NCI-H2196 (cell line): ENCODE results near the gene LSM3.

Source experiments
- DNase-seq: peaks from one replicate; lab custom pipeline; 2025; ENCODE audit not compliant: unreplicated experiment; lab: John Stamatoyannopoulos, UW

The LSM3 gene

DNA sequence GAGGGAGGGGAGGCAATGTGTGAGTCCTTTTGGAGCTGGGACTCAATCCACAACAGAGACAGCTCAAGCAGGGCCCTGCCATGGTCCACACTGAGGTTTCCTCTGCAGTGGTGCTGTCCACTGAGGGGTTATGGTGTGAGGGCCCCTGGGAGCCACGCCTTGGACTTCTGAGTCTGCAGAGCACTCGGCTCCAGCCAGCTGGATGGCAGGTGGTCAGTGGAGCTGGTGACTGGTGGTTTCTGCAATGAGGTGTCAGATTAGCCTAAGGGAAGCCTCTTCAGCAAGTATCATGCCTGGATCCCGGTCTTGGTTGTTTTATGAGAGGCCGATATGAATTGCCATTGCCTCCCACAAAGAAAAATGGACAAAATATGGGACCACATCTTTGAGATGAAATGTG lies 21.7 kb downstream of the LSM3 start:
- DNase-seq = no peak

DNA sequence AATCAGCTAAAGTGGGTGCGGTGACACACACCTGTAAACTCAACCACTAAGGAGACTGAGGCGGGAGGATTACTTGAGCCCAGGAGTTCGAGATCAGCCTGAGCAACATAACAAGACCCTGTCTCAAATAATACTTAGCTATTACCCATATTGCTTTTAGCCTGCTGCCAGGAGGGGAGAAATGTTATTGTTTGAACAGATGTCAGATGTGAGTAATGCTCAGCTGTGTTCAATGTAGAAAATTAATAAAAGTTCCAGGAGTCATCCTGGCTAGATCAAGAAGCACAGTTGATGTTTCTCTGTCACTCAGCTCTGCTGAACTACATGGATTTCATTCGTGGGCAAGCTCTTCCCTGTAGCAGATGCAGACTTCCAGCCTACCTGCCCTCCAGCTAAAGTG lies 22.2 kb downstream of the LSM3 start:
- DNase-seq = no peak

DNA sequence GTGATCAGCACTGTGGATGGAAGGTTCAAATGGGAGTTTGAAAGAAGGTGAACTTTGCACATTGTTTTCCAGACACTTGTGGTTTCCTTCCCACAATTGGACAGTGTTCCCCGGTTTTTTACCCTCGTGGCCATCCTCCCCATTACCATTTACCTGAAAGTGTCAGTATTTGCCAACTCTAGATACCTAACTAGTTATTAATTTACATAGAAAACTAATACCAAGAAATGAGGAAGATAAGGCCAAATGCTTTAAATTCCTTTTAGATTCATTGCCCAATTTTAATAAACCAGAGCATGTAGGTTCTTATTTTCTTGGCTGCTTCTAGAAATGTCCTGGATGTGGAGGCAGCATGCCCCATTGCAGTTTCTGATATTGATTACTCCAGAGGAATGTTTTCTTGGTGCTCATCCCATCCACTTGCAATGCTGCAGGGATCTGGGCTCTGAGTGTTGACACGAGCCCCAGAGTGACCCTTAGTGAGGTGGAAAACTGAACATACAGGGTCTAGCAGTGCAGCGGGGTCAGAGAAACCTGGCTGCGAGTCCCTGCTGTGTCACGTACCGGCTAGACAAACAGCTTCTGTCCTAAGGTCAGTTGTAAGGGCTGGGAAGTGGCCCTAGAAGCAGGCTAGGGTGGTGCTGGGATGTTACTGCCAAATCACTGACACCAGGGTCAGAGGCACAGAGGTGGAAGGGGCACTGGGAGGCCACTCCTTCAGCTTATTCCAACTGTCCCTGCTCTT lies 23.5 kb downstream of the LSM3 start:
- DNase-seq = no peak

DNA sequence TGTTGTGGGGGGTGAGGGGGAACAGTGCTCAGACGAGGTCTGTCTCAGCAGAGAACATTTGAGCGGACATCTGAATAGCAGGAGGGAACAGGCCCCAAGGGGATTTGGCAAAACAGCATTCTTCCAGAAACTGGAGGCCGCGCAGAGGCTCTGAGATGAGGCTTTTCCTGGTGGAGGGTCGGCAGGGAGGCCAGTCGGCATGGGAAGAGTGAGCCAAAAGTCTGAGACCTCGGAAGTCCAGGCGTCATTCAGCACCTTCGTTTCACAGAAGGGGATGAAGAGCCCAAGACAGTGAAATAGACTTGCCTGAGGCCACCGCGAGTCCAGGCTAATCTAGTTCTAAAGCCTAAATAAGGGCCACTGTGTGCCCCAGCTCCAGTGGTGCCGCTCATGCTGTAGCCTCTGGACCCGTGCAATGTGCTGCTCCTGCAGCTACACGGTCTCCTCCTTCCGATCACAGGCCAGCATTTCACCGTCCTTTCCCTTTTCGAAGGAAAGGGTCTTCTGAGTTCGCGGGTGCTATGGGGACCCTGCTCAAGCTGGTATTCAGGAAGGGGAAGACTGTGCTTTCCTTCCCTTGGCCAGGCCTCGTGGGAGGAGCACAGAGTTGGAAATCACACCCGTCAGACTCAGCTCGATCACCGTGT lies 24.4 kb downstream of the LSM3 start:
- no peak for DNase-seq

DNA sequence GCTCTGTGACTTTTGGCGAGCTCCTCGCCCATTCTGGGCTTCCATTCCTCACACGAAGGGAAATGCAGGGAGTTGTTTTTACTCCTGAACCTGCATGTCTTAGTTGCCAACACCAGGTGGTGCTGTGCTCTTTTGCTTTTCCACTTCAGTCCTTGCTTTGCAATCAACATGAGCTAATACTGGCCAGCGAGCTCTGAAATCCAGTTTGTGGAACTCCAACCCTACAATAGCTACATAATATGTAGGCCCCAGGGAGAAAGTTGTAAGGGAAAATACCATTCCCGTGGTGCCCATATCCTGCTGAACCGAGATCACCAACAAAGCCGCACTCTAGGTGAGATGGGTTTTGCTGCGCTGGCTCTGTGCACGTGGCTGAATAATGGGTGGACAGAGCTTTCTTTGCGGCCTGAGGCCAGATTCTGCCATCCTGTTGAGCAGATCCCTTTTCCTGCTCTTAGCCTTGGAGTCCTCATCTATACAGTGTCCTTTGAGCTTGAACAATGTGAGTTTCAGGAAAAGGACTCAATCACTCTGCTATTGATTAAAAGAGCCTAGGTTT lies 25.0 kb downstream of the LSM3 start:
- DNase-seq = peak; percentile 37

DNA sequence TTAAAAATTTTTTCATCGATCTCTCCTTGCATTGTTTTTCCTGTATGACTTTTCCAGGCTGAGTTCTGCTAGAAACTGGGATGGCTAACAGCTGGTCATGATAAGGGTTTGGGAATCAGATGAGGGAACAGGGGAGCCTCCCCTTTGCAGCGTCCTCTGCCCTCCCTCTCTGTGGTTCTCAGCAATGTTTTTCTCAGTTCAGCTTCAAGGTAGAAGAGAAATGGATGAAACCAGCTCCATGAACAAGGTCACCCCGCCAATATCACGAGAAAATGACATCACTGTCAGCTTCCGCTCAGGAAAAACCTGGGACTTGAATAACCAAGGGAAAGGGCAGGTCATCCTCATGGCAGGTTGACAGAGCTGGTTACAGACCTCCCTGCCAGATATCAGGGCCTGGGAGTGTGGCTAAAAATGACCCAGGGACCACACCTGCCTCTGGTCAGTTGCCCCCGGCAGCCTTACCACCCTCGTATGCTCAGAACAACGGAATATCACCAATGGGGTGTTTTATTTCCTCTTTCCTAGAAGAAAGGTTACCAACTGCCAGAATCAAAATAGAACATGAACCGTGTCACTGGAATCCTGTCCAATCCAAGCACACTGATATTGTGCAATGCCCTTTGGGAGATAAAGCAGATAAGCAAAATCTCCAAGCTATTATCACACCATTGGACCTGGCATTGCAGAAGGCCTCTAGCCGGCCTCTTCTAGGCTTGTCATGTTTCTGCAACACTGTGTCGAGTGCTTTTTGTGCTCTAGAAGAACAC lies 26.1 kb downstream of the LSM3 start:
- peak; percentile 25 for DNase-seq

DNA sequence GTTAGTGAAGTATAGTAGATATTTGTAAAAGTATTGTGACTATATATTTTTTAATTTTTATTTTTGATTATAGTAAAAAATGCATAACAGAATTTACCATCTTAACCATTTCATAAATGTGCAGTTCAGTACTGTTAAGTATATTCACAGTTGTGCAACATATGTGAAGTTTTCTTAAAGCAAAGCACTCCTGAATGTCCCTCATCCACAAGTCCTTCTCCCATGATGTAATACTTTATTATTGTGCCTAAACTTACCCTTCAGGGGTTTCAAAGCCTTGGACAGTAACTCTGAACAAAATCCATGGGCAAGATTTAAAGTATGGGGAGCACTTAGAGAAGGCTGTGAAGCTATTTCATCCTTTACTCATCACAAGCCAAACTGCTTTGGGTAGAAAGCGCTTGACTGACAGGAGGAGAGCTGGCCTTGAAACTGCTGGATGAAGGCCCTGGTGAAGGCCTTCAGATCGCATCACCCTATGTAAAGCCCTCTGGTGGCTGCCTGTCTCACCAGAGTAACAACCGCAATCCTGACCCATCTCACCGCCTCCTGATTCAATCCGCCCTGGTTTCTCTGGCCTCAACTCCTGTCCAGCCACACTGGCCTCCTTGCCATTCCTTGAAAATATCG lies 28.0 kb downstream of the LSM3 start:
- DNase-seq = no peak

DNA sequence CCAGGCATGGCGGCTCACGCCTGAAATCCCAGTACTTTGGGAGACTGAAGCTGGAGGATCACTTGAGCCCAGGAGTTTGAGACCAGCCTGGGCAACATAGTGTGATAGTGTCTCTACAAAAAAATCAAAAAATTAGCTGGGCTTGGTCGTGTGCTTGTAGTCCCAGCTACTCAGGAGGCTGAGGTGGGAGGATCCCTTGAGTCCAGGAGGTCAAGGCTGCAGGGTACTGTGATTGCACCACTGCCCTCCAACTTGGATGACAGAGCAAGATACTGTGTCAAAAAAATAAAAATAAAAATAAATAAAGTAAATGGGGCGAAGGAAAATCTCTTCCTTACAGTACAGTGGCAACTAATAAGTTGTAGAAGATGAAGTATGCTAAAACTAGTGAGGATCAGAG lies 29.6 kb downstream of the LSM3 start:
- no peak for DNase-seq

DNA sequence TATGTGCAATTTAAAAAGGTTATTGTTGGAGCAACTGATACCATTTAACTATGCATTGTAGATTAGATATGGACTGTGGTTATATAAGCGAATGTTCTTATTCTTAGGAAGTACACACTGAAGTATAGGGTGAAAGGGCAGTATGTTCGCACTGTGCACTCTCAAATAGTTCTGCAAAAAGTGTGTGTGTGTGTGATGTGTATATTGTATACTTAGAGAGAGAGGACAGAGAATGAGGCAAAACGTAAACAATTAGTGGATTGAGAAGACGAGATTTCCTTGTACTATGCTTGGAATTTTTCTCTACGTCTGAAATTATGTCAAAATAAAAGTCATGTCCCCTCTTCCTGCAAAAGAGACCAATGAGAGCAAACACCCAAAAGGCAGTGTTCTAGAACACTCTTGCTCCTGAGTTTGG lies 30.4 kb downstream of the LSM3 start:
- DNase-seq = no peak

DNA sequence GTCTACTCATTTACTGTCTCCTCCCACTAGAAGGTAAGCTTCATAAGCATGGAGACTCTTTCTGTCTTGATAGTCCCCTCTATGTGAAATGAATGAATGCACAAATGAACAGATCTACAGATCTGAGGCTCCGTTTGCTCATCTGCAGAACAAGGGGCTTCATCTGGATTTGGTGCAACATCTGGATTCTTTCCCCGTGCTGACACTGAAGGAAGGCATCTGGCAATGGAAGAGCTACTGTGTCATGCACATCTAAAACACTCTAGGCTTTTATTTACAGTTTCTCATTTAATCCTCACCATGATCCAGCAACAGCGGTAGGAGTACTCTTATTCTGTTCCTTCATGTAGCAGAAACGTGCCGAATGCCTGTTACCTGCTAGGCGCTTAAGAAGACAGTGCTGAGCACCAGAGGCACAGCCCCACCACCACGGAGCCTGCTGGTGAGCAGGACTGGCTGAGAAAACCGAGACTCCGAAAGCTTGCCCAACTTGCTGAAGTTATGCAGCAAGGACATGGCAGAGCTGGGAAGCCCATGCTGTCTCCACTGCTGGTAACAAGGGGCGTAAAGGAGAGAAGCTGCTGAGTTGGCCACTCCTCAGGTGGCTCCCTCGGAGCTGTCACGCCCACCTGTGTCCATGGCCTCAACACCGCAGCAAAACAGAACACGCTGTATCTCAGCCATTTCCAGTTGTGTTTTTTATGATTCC lies 31.1 kb downstream of the LSM3 start:
- DNase-seq = no peak

DNA sequence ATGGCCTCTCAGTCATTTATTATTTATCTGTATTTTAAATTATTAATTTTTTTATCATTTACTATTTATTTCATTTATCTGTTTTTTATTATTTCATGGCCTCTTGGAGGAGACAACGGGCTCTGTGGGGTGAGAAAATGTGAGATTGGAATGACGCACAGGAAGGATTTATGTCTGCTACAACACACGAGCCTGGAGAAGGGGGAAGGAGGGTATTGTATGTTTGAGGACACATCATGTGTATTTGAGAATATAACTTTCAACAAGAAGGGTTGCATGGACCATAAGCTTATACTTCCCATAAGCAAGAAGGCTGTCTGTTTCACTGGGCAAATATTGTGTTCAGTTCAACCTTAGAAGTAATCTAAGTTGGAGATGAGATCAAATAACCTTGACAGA lies 31.7 kb downstream of the LSM3 start:
- no peak for DNase-seq

DNA sequence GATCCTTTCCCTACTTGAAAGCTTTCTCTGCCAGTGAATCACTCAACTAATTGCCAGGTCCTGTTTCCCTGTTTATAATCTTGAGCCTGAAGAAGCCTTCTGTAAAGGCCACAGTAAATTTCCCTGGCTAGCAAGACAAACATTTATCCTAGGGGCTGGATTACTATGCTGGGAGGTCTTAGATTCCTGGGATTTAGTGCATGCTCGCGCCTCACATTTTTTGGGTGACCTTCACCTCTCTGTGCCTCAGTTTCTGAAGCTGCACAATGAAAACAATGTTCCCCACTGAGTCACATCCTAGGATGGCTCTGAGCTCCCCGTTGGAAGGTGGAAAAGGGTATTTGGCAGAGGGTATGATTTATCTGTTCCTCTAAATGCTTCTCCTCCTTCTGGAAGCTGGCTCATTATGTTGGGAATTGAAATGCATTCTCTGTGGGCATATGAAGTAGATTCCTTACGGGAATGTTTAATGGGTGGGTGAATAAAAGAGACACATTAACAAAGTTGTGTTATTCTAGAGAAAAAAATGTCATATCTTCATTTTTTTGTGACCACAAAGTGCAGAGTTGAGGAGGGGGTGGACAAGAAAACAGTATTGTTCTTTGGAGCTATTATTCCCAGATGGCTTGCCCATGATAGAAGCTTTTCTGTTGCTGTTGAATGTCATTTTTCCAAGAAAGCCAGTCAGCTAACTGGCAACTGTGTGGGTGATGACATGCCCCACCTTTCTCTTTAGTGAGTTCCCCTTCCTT lies 32.4 kb downstream of the LSM3 start:
- DNase-seq = no peak

DNA sequence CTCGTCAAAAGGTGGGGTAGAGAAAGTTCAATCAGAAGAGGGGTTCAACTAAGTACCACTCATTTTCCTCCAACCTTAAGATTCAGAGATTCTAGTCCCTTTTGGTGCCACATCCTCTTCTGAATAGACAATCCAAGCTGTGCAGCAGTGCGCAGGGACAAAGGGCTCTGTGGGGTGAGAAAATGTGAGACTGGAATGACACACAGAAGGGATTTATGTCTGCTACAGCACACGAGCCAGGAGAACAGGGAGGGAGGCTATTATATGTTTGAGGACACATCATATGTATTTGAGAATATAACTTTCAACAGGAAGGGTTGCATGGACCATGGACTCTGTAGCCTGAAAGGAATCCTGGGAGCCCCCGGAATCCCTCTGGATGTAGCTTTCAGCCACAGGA lies 33.0 kb downstream of the LSM3 start:
- no peak for DNase-seq

DNA sequence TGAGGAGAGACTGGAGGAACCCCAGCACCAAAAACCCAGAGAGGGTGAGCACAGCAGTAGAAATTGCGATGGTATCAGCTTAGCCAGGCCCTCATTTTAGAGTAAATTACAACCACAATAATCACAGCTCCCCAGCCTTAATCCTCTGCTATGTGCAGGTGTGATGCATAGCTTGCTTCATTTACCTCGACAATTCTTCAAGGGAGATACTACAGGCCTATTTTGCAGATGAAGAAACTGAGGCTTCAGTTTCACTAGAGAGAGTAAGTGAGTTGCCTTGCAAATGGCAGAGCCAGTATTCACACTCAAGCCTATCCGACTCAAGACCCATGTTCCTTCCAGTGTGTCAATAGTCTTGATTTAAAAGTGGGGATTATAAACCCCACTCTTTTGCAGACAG lies 33.4 kb downstream of the LSM3 start:
- no peak for DNase-seq

DNA sequence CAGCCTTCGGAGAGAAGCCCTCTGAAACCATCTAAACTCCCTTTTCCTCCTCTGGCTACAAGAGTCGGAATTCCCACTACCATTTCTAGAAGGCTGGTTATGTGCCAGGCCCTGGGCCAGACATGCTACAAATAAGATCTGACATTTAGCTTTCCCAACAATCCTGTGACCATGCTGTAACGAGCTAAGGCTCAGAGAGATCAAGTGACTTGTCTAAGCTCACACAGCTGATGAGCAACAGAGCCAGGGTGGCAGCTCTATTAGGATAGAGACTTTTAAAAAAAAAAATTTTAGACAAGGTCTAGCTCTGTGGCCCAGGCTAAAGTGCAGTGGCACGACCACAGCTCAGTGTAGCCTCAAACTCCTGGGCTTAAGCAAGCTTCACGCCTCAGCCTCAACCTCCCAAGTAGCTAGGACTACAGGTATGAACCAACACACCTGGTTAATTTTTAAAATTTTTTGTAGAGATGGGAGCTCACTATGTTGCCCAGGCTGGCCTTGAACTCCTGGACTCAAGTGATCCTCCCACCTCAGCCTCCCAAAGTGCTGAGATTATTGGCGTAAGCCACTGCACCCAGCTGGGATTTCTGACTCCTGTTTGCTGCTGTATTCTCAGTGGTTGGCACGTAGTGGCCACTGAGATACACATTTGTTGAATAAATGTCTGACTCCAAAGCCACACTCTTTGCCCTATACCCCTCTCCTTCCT lies 34.6 kb downstream of the LSM3 start:
- DNase-seq = no peak

DNA sequence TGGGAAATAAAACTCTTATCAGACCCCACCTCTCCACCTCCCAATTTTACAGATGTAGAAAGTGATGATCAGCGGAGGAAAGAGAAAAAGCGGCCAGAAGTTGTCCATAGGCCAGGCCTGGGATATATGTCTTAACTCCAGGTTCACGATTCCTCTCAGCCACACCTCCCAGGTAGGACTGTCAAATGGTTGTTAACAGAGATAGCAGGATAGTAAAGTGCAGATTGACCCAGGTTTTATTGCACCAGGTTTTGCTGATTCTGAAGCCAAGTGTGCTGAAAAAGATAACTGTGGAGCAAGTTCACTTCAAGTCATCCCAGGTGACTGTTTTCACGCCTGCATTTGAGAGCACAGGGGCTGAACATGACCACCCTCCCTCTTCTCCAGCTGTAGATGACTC lies 36.1 kb downstream of the LSM3 start:
- no peak for DNase-seq

DNA sequence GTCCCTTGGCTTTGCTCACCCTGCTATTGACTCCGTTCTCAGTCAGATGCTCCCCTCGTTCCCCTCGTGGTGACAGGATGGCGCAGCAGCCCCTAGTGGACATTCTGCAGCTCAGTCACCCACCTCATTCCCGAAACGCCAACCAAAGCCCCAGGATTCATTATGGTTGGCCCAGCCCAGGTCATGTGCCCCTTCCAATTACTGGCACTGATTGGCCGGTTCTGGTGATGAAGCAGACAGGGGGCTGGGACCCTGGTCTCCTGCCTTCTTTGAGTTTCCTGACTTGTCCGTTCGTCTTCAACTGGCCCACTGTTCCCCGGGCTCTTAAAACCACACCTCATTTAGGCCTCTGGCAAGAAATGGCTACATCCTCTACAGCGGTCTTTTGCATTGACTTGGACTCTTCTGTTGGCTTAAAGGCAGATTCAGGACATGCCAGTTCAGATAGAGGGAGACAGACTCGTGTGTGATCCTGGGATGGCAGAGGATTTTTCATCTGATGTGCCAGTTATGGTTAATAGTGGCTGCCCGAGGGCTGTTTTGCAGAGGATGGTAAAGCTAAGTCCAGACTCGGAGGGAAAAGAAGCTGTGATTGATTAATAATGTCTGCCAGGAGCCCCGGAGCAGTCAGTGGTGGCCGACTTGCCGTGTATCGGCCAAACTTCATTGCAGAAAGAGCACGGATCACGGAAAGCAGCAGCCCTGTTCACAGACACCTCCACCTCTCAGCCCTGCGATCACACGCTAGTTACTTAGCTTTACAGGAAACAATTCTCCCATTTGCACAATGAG lies 37.8 kb downstream of the LSM3 start:
- no peak for DNase-seq

DNA sequence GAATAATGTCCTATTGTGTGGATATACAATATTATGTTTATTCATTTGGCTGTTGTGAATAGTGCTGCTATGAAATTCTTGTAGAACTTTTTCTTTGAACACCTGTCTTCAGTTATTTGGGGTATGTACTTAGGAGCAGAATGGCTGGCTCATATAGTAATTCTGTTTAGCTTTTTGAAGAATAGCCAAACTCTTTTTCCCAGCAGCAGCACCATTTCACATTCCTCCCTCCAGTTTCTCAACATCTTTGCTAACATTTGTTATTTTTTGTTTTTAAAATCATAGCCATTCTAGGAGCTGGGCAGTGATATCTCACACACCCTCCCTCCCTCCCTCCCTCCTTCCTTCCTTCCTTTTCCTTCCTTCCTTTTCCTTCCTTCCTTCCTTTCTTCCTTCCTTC lies 39.7 kb downstream of the LSM3 start:
- DNase-seq = no peak

DNA sequence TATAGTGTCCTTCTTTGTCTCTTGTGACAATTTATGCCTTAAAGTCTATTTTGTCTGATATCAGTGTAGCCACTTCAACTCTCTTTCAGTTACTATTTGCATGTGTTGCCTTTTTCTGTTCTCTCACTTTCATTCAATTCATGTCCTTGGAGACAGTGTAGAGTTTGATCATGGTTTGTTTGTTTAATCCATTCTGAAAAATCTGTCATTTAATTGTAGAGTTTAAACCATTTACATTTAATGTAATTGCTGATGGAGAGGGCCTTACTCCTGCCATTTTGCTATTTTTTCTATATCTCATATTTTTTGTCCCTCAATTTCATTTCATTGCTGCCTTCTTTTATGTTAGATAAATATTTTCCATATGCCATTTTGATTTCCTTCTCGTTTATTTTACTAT lies 42.3 kb downstream of the LSM3 start:
- no peak for DNase-seq
